Thoracic aorta (tissue), 2 donors: ENCODE data around the gene BARX1. TPM values are rescaled to one million over a fixed set of nuclear protein-coding genes. Genes with fewer than 3 reads are reported as not detected.

ENCODE experiments used
- ATAC-seq: fragments of 150-250 bp; one replicate; pipeline ENCODE4 v1.8.0; 2017; ENCODE audit warnings: low read depth; ENCODE audit not compliant: insufficient number of reproducible peaks, low FRiP score
- DNase-seq: peaks from one replicate; pipeline ENCODE4 v3.0.0-alpha.2; 2020; ENCODE audit warnings: low spot score
- H3K27ac ChIP-seq, 2 donors: fragments of 200-600 bp; sonication (generic); 1 replicate in 1 of 2; 2 replicates in 1 of 2; pipeline ENCODE4 v1.5.1; 2016; ENCODE audit warnings: mild to moderate bottlenecking in 2 of 2, moderate library complexity in 2 of 2
- H3K27me3 ChIP-seq: fragments of 200-600 bp; sonication (generic); replicated peaks from 2 replicates; pipeline ENCODE4 v1.6.0; 2016; ENCODE audit warnings: mild to moderate bottlenecking; ENCODE audit not compliant: insufficient read depth
- H3K36me3 ChIP-seq: fragments of 200-600 bp; sonication (generic); one replicate; pipeline ENCODE4 v1.5.1; 2016
- H3K4me1 ChIP-seq, 2 donors: fragments of 200-600 bp; sonication (generic); 1 replicate in 1 of 2; 2 replicates in 1 of 2; pipeline versions ENCODE4 v1.5.1 to v1.6.0; 2016; ENCODE audit warnings: low read depth in 2 of 2, mild to moderate bottlenecking in 1 of 2; ENCODE audit not compliant: control insufficient read depth in 1 of 2
- H3K4me3 ChIP-seq: fragments of 200-600 bp; sonication (generic); 2 replicates; pipeline ENCODE4 v1.5.1; 2016; ENCODE audit warnings: mild to moderate bottlenecking
- H3K9me3 ChIP-seq: fragments of 200-600 bp; sonication (generic); 2 replicates; pipeline ENCODE4 v1.5.1; 2016
- CTCF ChIP-seq: fragments of 200-600 bp; sonication (generic); IDR thresholded peaks from one replicate; pipeline ENCODE4 v1.5.1; 2019; ENCODE audit warnings: antibody characterized with exemption
- total RNA-seq, 2 donors: library from RNA; depleted of rRNA; stranded (reverse); fragments of >200 nt; gene quantifications; one replicate each; pipeline versions ENCODE4 v1.1.0 to v1.2.3, GENCODE V29; 2016

Gene BARX1
- total RNA-seq, 2 donors from 2014 or later: not detected

- no peaks in the 10 kb centered on the region for H3K36me3 ChIP-seq
- H3K27ac ChIP-seq: no peak overlapping the region
- no peak for ATAC-seq
- peaks cover 39% of the 10 kb centered on the region for H3K27me3 ChIP-seq
- no peak for DNase-seq
- TF ChIP-seq CTCF: no peak
- peaks cover 12 to 60% of the 10 kb centered on the region in 2 donors for H3K4me1 ChIP-seq
- no peaks in the 10 kb centered on the region for H3K9me3 ChIP-seq
- peak overlapping the region; percentile 77 for H3K4me3 ChIP-seq
Measured at GRCh38 chr9:93951655-93952118, 3.5 kb downstream of the BARX1 start.

GRCh38 chr9:93950619-93951601 is 4.2 kb downstream of the BARX1 start:
- no peaks in the 10 kb centered on the region for H3K9me3 ChIP-seq
- TF ChIP-seq CTCF: no peak
- peak overlapping the region; percentile 77 for H3K4me3 ChIP-seq
- H3K36me3 ChIP-seq: no peaks in the 10 kb centered on the region
- DNase-seq: no peak
- H3K4me1 ChIP-seq: peaks cover 12 to 63% of the 10 kb centered on the region in 2 donors
- ATAC-seq: no peak
- peaks cover 39% of the 10 kb centered on the region for H3K27me3 ChIP-seq
- H3K27ac ChIP-seq: no peak overlapping the region

- Histone ChIP-seq H3K27ac (no peak overlapping the region), H3K4me3 (no peak overlapping the region), H3K4me1 (peaks cover 12 to 62% of the 10 kb centered on the region in 2 donors), H3K27me3 (peaks cover 34% of the 10 kb centered on the region), H3K36me3 (no peaks in the 10 kb centered on the region), H3K9me3 (no peaks in the 10 kb centered on the region)
- no peak for TF ChIP-seq CTCF
- no peak for DNase-seq
- no peak for ATAC-seq
Measured at GRCh38 chr9:93949694-93950449, 5.3 kb downstream of the BARX1 start.

- H3K4me1 ChIP-seq: peaks cover 8 to 55% of the 10 kb centered on the region in 2 donors
- no peaks in the 10 kb centered on the region for H3K36me3 ChIP-seq
- DNase-seq (no peak), ATAC-seq (no peak)
- H3K4me3 ChIP-seq: no peak overlapping the region
- H3K27me3 ChIP-seq: peaks cover 28% of the 10 kb centered on the region
- H3K9me3 ChIP-seq: no peaks in the 10 kb centered on the region
- TF ChIP-seq CTCF: no peak
- H3K27ac ChIP-seq: no peak overlapping the region
Measured at GRCh38 chr9:93949073-93949693, 6.0 kb downstream of the BARX1 start.
